ENCODE results near the gene RPL7A.
A peak's percentile ranks its signal among the peaks of the same experiment; 100 is the strongest.

RPL7A gene

GRCh38 chr9:133387680-133388079, 39.7 kb downstream of the RPL7A start:
- H2BK15ac ChIP-seq (ENCODE audit: low read depth, poor library complexity, severe bottlenecking) = no peak overlapping the region
- no peak overlapping the region for H2AK5ac ChIP-seq (ENCODE audit: low read length, severe bottlenecking)
- no peaks in the 10 kb centered on the region for H3K36me3 ChIP-seq (ENCODE audit: control insufficient read depth in 1 of 2, insufficient read depth in 2 of 2, low read depth in 1 of 2, low read length in 2 of 2)
- no peaks in the 10 kb centered on the region for H3K79me1 ChIP-seq (replicated peaks; ENCODE audit: low read length, poor library complexity, severe bottlenecking)
- H4K8ac ChIP-seq (ENCODE audit: low read length) = no peak overlapping the region
- peaks cover 0 to 15% of the 10 kb centered on the region in 2 experiments for H3K27me3 ChIP-seq (ENCODE audit: control insufficient read depth in 1 of 2, insufficient read depth in 1 of 2, low read length in 2 of 2)
- H3K18ac ChIP-seq (ENCODE audit: low read depth in 1 of 2, low read length in 2 of 2) = no peak overlapping the region
- H3K9ac ChIP-seq (ENCODE audit: low read length) = no peak overlapping the region
- H3K27ac ChIP-seq (ENCODE audit: low read length, poor library complexity, severe bottlenecking) = no peak overlapping the region
- no peak for DNase-seq
- H2BK120ac ChIP-seq (ENCODE audit: low read depth, low read length) = no peak overlapping the region
- H3K4me2 ChIP-seq (ENCODE audit: low read length, poor library complexity, severe bottlenecking) = no peak overlapping the region
- no peak overlapping the region for H4K91ac ChIP-seq (ENCODE audit: low read length)
- H2BK12ac ChIP-seq (ENCODE audit: low read length in 2 of 2) = no peak overlapping the region
- 85% methylated on average over 9 of the region's 9 CpGs for WGBS
- H2AFZ ChIP-seq (ENCODE audit: low read depth, low read length) = no peak overlapping the region
- H3K23ac ChIP-seq (ENCODE audit: low read length in 2 of 2) = peak overlapping the region in 1 of 2 experiments; percentile 61
- no peaks in the 10 kb centered on the region for H3K4me1 ChIP-seq (ENCODE audit: control insufficient read depth, insufficient read depth, low read depth, low read length)
- no peak overlapping the region for H3K4me3 ChIP-seq (ENCODE audit: insufficient read depth in 1 of 2, low read depth in 1 of 2, low read length in 2 of 2)
- H3K14ac ChIP-seq (ENCODE audit: low read length in 2 of 2) = no peak overlapping the region
- H3K9me3 ChIP-seq (ENCODE audit: control insufficient read depth, low read length) = no peaks in the 10 kb centered on the region
- no peak overlapping the region for H2BK5ac ChIP-seq (ENCODE audit: low read depth, low read length, poor library complexity, severe bottlenecking)
- no peak overlapping the region for H3K4ac ChIP-seq (ENCODE audit: low read depth in 1 of 2, low read length in 2 of 2)

- H2AFZ ChIP-seq (ENCODE audit: low read depth, low read length) = no peak overlapping the region
- no peak overlapping the region for H3K23ac ChIP-seq (ENCODE audit: low read length in 2 of 2)
- no peak overlapping the region for H3K14ac ChIP-seq (ENCODE audit: low read length in 2 of 2)
- WGBS = 94% methylated on average over 12 of the region's 12 CpGs
- no peaks in the 10 kb centered on the region for H3K4me1 ChIP-seq (ENCODE audit: control insufficient read depth, insufficient read depth, low read depth, low read length)
- H3K27ac ChIP-seq (ENCODE audit: low read length, poor library complexity, severe bottlenecking) = no peak overlapping the region
- no peak overlapping the region for H2AK5ac ChIP-seq (ENCODE audit: low read length, severe bottlenecking)
- no peak overlapping the region for H3K4ac ChIP-seq (ENCODE audit: low read depth in 1 of 2, low read length in 2 of 2)
- no peak overlapping the region for H2BK12ac ChIP-seq (ENCODE audit: low read length in 2 of 2)
- peaks cover 8 to 22% of the 10 kb centered on the region in 2 experiments for H3K27me3 ChIP-seq (ENCODE audit: control insufficient read depth in 1 of 2, insufficient read depth in 1 of 2, low read length in 2 of 2)
- H3K4me3 ChIP-seq (ENCODE audit: insufficient read depth in 1 of 2, low read depth in 1 of 2, low read length in 2 of 2) = no peak overlapping the region
- no peak overlapping the region for H3K18ac ChIP-seq (ENCODE audit: low read depth in 1 of 2, low read length in 2 of 2)
- H3K36me3 ChIP-seq (ENCODE audit: control insufficient read depth in 1 of 2, insufficient read depth in 2 of 2, low read depth in 1 of 2, low read length in 2 of 2) = no peaks in the 10 kb centered on the region
- no peaks in the 10 kb centered on the region for H3K9me3 ChIP-seq (ENCODE audit: control insufficient read depth, low read length)
- H2BK5ac ChIP-seq (ENCODE audit: low read depth, low read length, poor library complexity, severe bottlenecking) = no peak overlapping the region
- H3K9ac ChIP-seq (ENCODE audit: low read length) = no peak overlapping the region
- H4K91ac ChIP-seq (ENCODE audit: low read length) = no peak overlapping the region
- H2BK120ac ChIP-seq (ENCODE audit: low read depth, low read length) = no peak overlapping the region
- H3K4me2 ChIP-seq (ENCODE audit: low read length, poor library complexity, severe bottlenecking) = no peak overlapping the region
- H3K79me1 ChIP-seq (replicated peaks; ENCODE audit: low read length, poor library complexity, severe bottlenecking) = no peaks in the 10 kb centered on the region
- H4K8ac ChIP-seq (ENCODE audit: low read length) = no peak overlapping the region
- no peak overlapping the region for H2BK15ac ChIP-seq (ENCODE audit: low read depth, poor library complexity, severe bottlenecking)
- DNase-seq = no peak
These were observed 41.1 kb downstream of the RPL7A start for GRCh38 chr9:133389025-133389557.

GRCh38 chr9:133389562-133389961, 41.5 kb downstream of the RPL7A start:
- no peak overlapping the region for H4K8ac ChIP-seq (ENCODE audit: low read length)
- H2BK15ac ChIP-seq (ENCODE audit: low read depth, poor library complexity, severe bottlenecking) = no peak overlapping the region
- no peak overlapping the region for H4K91ac ChIP-seq (ENCODE audit: low read length)
- H3K27me3 ChIP-seq (ENCODE audit: control insufficient read depth in 1 of 2, insufficient read depth in 1 of 2, low read length in 2 of 2) = peaks cover 13 to 26% of the 10 kb centered on the region in 2 experiments
- no peak overlapping the region for H3K4ac ChIP-seq (ENCODE audit: low read depth in 1 of 2, low read length in 2 of 2)
- H3K36me3 ChIP-seq (ENCODE audit: control insufficient read depth in 1 of 2, insufficient read depth in 2 of 2, low read depth in 1 of 2, low read length in 2 of 2) = no peaks in the 10 kb centered on the region
- H2BK120ac ChIP-seq (ENCODE audit: low read depth, low read length) = no peak overlapping the region
- no peak overlapping the region for H3K23ac ChIP-seq (ENCODE audit: low read length in 2 of 2)
- H3K18ac ChIP-seq (ENCODE audit: low read depth in 1 of 2, low read length in 2 of 2) = no peak overlapping the region
- no peak overlapping the region for H3K4me3 ChIP-seq (ENCODE audit: insufficient read depth in 1 of 2, low read depth in 1 of 2, low read length in 2 of 2)
- H3K4me1 ChIP-seq (ENCODE audit: control insufficient read depth, insufficient read depth, low read depth, low read length) = no peaks in the 10 kb centered on the region
- H2AK5ac ChIP-seq (ENCODE audit: low read length, severe bottlenecking) = no peak overlapping the region
- no peak overlapping the region for H3K14ac ChIP-seq (ENCODE audit: low read length in 2 of 2)
- 88% methylated on average over 11 of the region's 13 CpGs for WGBS
- H3K4me2 ChIP-seq (ENCODE audit: low read length, poor library complexity, severe bottlenecking) = no peak overlapping the region
- no peak overlapping the region for H2AFZ ChIP-seq (ENCODE audit: low read depth, low read length)
- H3K9ac ChIP-seq (ENCODE audit: low read length) = no peak overlapping the region
- H3K27ac ChIP-seq (ENCODE audit: low read length, poor library complexity, severe bottlenecking) = no peak overlapping the region
- no peak overlapping the region for H2BK12ac ChIP-seq (ENCODE audit: low read length in 2 of 2)
- H2BK5ac ChIP-seq (ENCODE audit: low read depth, low read length, poor library complexity, severe bottlenecking) = no peak overlapping the region
- no peak for DNase-seq
- H3K9me3 ChIP-seq (ENCODE audit: control insufficient read depth, low read length) = no peaks in the 10 kb centered on the region
- no peaks in the 10 kb centered on the region for H3K79me1 ChIP-seq (replicated peaks; ENCODE audit: low read length, poor library complexity, severe bottlenecking)

GRCh38 chr9:133390713-133391112, 42.7 kb downstream of the RPL7A start:
- no peak overlapping the region for H3K4ac ChIP-seq (ENCODE audit: low read depth in 1 of 2, low read length in 2 of 2)
- no peaks in the 10 kb centered on the region for H3K9me3 ChIP-seq (ENCODE audit: control insufficient read depth, low read length)
- H3K4me3 ChIP-seq (ENCODE audit: insufficient read depth in 1 of 2, low read depth in 1 of 2, low read length in 2 of 2) = no peak overlapping the region
- H3K9ac ChIP-seq (ENCODE audit: low read length) = no peak overlapping the region
- H4K8ac ChIP-seq (ENCODE audit: low read length) = no peak overlapping the region
- peaks cover 24 to 37% of the 10 kb centered on the region in 2 experiments for H3K27me3 ChIP-seq (ENCODE audit: control insufficient read depth in 1 of 2, insufficient read depth in 1 of 2, low read length in 2 of 2)
- no peak overlapping the region for H3K23ac ChIP-seq (ENCODE audit: low read length in 2 of 2)
- H2BK120ac ChIP-seq (ENCODE audit: low read depth, low read length) = no peak overlapping the region
- H2BK5ac ChIP-seq (ENCODE audit: low read depth, low read length, poor library complexity, severe bottlenecking) = no peak overlapping the region
- no peaks in the 10 kb centered on the region for H3K79me1 ChIP-seq (replicated peaks; ENCODE audit: low read length, poor library complexity, severe bottlenecking)
- no peak overlapping the region for H4K91ac ChIP-seq (ENCODE audit: low read length)
- no peak overlapping the region for H3K4me2 ChIP-seq (ENCODE audit: low read length, poor library complexity, severe bottlenecking)
- H2BK15ac ChIP-seq (ENCODE audit: low read depth, poor library complexity, severe bottlenecking) = no peak overlapping the region
- H2AK5ac ChIP-seq (ENCODE audit: low read length, severe bottlenecking) = no peak overlapping the region
- no peak overlapping the region for H2AFZ ChIP-seq (ENCODE audit: low read depth, low read length)
- no peak for DNase-seq
- H3K14ac ChIP-seq (ENCODE audit: low read length in 2 of 2) = no peak overlapping the region
- no peak overlapping the region for H3K27ac ChIP-seq (ENCODE audit: low read length, poor library complexity, severe bottlenecking)
- no peak overlapping the region for H2BK12ac ChIP-seq (ENCODE audit: low read length in 2 of 2)
- no peak overlapping the region for H3K18ac ChIP-seq (ENCODE audit: low read depth in 1 of 2, low read length in 2 of 2)
- H3K36me3 ChIP-seq (ENCODE audit: control insufficient read depth in 1 of 2, insufficient read depth in 2 of 2, low read depth in 1 of 2, low read length in 2 of 2) = no peaks in the 10 kb centered on the region
- H3K4me1 ChIP-seq (ENCODE audit: control insufficient read depth, insufficient read depth, low read depth, low read length) = no peaks in the 10 kb centered on the region
- 77% methylated on average over 7 of the region's 7 CpGs for WGBS

Data from mesenchymal stem cell (in vitro differentiated cells and primary cell).